CD4-positive, alpha-beta T cell treated with Interleukin-1 beta for 1 hour (primary cell): ENCODE measurements around the gene CCDC97.
"Not testable (repeated sequence)": the region's sequence is repeated elsewhere in the genome, so short reads cannot be mapped to it uniquely, and the experiment has no call there.

Experiments used
- DNase-seq, 2 donors: peaks; one replicate each; pipeline ENCODE4 v3.0.0-alpha.2; 2020 to 2022

The CCDC97 gene

GRCh38 chr19:41364524-41365391, 54.8 kb downstream of the CCDC97 start:
- peak in 1 of 2 donors; percentile 14 for DNase-seq

DNA sequence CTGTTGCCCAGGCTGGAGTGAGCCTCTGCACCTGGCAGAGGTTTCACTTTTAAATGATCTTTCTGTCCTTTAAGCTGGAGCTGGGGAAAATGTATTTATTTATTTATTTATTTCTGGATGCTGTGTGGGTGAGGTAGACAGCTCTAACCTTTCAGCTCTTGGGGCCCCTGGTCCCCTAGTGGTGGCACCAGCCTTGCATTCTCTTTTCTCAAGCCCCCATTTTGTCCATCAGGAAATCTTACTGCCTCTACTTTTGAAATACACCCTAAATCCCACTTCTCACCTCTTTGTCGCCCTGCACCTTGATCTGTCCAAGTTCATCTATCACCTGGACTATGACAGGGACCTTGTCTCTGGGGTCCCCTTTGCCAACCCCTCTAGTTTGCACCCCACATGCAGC, 56.1 kb downstream of the CCDC97 start:
- DNase-seq: no peak

GRCh38 chr19:41367848-41368301, 57.9 kb downstream of the CCDC97 start:
- no peak for DNase-seq

GRCh38 chr19:41369769-41370168, 59.8 kb downstream of the CCDC97 start:
- no peak for DNase-seq

DNA sequence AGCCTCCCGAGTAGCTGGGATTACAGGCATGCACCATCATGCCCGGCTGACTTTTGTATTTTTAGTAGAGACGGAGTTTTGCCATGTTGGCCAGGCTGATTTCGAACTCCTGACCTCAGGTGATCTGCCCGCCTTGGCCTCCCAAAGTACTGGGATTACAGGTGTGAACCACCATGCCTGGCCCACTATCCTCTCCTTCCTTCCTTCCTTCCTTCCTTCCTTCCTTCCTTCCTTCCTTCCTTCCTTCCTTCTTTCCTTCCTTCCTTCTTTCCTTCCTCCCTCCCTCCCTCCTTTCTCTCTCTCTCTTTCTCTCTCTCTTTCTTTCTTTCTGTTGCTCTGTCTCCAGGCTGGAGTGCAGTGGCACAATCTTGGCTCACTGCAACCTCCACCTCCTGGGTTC, 61.1 kb downstream of the CCDC97 start:
- not testable (repeated sequence) for DNase-seq

- DNase-seq: no peak
Measured at GRCh38 chr19:41371541-41371940, 61.6 kb downstream of the CCDC97 start.

DNA sequence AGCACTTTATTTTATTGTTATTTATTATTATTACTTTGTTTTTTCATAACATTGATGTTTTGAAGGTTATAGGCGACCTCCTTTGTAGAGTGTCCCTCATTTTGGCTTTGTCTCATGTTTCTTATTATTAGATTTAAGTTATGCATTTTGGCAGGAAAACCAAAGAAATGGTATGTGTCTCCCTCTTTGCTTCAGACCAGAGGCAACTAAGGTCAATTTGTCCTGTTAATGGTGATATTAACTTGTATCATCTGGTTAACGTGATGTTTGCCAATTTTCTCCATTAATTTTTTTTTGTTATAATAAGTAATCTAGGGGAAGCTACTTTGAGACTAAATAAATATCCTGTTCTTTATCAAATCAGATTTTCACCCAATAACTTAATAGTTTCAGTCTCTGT, 62.5 kb downstream of the CCDC97 start:
- DNase-seq: no peak

- DNase-seq: no peak
Measured at GRCh38 chr19:41373993-41374392, 64.0 kb downstream of the CCDC97 start.
